ENCODE measurements around the gene TPCN2. TPM values are rescaled to one million over a fixed set of nuclear protein-coding genes. Genes with fewer than 3 reads are reported as not detected.

The TPCN2 gene
- total and polyA plus RNA-seq, 2 of the 8 experiments (the other 6 are each of a cell fraction or from before 2014, with no cell fraction given), result 9.7 to 18.6 TPM

DNA sequence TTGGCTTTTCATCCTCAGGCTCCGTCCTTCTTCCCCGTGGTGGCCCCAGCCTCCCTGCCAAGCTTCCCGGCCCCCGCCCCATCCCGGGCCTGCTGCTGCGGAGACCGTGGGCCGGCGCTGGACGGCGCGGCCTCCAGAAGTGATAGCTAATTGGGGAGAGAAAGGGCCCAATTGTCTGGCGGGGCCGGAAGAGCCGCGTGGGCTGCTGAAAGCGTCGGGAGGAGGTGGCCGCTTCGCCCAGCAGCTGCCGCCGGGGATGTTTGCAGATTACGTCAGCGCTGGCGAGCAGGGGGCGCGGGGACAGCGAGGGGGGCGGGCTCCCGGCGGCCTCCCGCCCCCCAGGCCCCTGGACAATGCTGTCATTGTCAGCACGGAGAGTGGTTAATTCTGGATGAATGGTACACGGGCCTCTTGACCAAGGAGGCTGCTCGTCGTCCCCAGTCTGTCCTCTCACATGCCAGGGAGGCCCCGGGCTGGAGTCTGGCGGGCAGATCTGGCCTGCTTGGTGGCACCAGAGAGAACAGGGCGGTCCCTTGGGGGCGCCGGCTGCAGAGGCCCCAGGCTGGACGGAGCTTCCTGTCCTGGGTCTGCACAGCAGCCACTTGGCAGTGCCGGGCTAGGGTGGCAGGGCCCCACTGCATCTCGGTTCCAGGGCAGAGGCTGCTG, 108.6 kb downstream of the TPCN2 start (continued):
- no peak for TF ChIP-seq KDM5A (IDR thresholded peaks at IDR 0.05; ENCODE audit: low read length)
- no peak for TF ChIP-seq RXRA (IDR thresholded peaks at IDR 0.05; ENCODE audit: insufficient read depth, low read depth, low read length)
- TF ChIP-seq TCF12 (IDR thresholded peaks at IDR 0.05; ENCODE audit: low read depth, low read length), result no peak
- no peak for TF ChIP-seq CBX5 (IDR thresholded peaks at IDR 0.05; ENCODE audit: low read depth, low read length)
- no peak for TF ChIP-seq POLR2A (IDR thresholded peaks at IDR 0.05; ENCODE audit: control extremely low read depth in 1 of 2, low read depth in 2 of 2, low read length in 2 of 2)
- no peak for TF ChIP-seq RBBP5 (IDR thresholded peaks at IDR 0.05; ENCODE audit: borderline replicate concordance, low read depth, low read length)
- TF ChIP-seq RNF2 (IDR thresholded peaks at IDR 0.05; ENCODE audit: borderline replicate concordance, low read depth, low read length, missing control alignments, poor library complexity, severe bottlenecking), result no peak
